Mucosa of stomach (tissue), 1 donor: Measurements from ENCODE around the gene RETREG1.

Experiments
- H3K27me3 ChIP-seq: one replicate; pipeline ENCODE4 v1.7.0; 2013; ENCODE audit warnings: mild to moderate bottlenecking, low read length; ENCODE audit not compliant: control insufficient read depth, insufficient read depth
- H3K36me3 ChIP-seq: one replicate; pipeline ENCODE4 v1.7.0; 2013; ENCODE audit warnings: low read length; ENCODE audit not compliant: control insufficient read depth, insufficient read depth
- H3K4me1 ChIP-seq: one replicate; pipeline ENCODE4 v1.7.0; 2013; ENCODE audit warnings: mild to moderate bottlenecking, low read length; ENCODE audit not compliant: control insufficient read depth, insufficient read depth
- H3K4me3 ChIP-seq: one replicate; pipeline ENCODE4 v1.7.0; 2013; ENCODE audit warnings: low read length
- H3K9ac ChIP-seq: one replicate; pipeline ENCODE4 v1.7.0; 2013; ENCODE audit warnings: mild to moderate bottlenecking, low read length, moderate library complexity
- H3K9me3 ChIP-seq: one replicate; pipeline ENCODE4 v1.7.0; 2013; ENCODE audit warnings: mild to moderate bottlenecking, low read length, moderate library complexity; ENCODE audit not compliant: control insufficient read depth
- donor health status: Pancreatic carcinoma.

The RETREG1 gene

GRCh38 chr5:16644301-16644889 is 27.6 kb upstream of the RETREG1 start:
- no peaks in the 10 kb centered on the region for H3K9me3 ChIP-seq

GRCh38 chr5:16642867-16643266 is 26.1 kb upstream of the RETREG1 start:
- no peaks in the 10 kb centered on the region for H3K36me3 ChIP-seq
- H3K27me3 ChIP-seq = peaks cover 5% of the 10 kb centered on the region
- H3K9ac ChIP-seq = no peak overlapping the region
- no peaks in the 10 kb centered on the region for H3K4me1 ChIP-seq
- H3K9me3 ChIP-seq = no peaks in the 10 kb centered on the region
- no peak overlapping the region for H3K4me3 ChIP-seq

More at GRCh38 chr5:16644301-16644889, 27.6 kb upstream of the RETREG1 start:
- no peaks in the 10 kb centered on the region for H3K36me3 ChIP-seq
- H3K4me3 ChIP-seq = no peak overlapping the region
- peaks cover 3% of the 10 kb centered on the region for H3K27me3 ChIP-seq
- H3K9ac ChIP-seq = no peak overlapping the region
- H3K4me1 ChIP-seq = no peaks in the 10 kb centered on the region

- no peaks in the 10 kb centered on the region for H3K4me1 ChIP-seq
- H3K4me3 ChIP-seq = no peak overlapping the region
- H3K9ac ChIP-seq = no peak overlapping the region
- peaks cover 5% of the 10 kb centered on the region for H3K27me3 ChIP-seq
- H3K9me3 ChIP-seq = no peaks in the 10 kb centered on the region
- no peaks in the 10 kb centered on the region for H3K36me3 ChIP-seq
Observed at GRCh38 chr5:16639206-16639605, 22.4 kb upstream of the RETREG1 start.

- Histone ChIP-seq H3K36me3 (no peaks in the 10 kb centered on the region), H3K4me1 (no peaks in the 10 kb centered on the region), H3K9me3 (no peaks in the 10 kb centered on the region), H3K4me3 (no peak overlapping the region), H3K9ac (no peak overlapping the region), H3K27me3 (no peaks in the 10 kb centered on the region)
Observed at GRCh38 chr5:16628376-16628775, 11.6 kb upstream of the RETREG1 start.

- no peak overlapping the region for H3K4me3 ChIP-seq
Observed at GRCh38 chr5:16626696-16627264, 10.0 kb upstream of the RETREG1 start.

GRCh38 chr5:16625096-16625495 is 8.3 kb upstream of the RETREG1 start:
- H3K27me3 ChIP-seq = no peaks in the 10 kb centered on the region
- H3K4me3 ChIP-seq = no peak overlapping the region
- no peaks in the 10 kb centered on the region for H3K9me3 ChIP-seq
- H3K9ac ChIP-seq = no peak overlapping the region
- H3K36me3 ChIP-seq = no peaks in the 10 kb centered on the region
- no peaks in the 10 kb centered on the region for H3K4me1 ChIP-seq

More at GRCh38 chr5:16626696-16627264, 10.0 kb upstream of the RETREG1 start:
- Histone ChIP-seq H3K4me1 (no peaks in the 10 kb centered on the region), H3K9me3 (no peaks in the 10 kb centered on the region), H3K27me3 (no peaks in the 10 kb centered on the region), H3K9ac (no peak overlapping the region), H3K36me3 (no peaks in the 10 kb centered on the region)

- Histone ChIP-seq H3K4me3 (no peak overlapping the region), H3K9me3 (no peaks in the 10 kb centered on the region), H3K36me3 (no peaks in the 10 kb centered on the region), H3K9ac (no peak overlapping the region), H3K4me1 (no peaks in the 10 kb centered on the region), H3K27me3 (peaks cover 6% of the 10 kb centered on the region)
Observed at GRCh38 chr5:16619136-16619535, 2.3 kb upstream of the RETREG1 start.

GRCh38 chr5:16618138-16618897 is 1.5 kb upstream of the RETREG1 start:
- H3K27me3 ChIP-seq = peaks cover 6% of the 10 kb centered on the region
- no peak overlapping the region for H3K4me3 ChIP-seq
- no peaks in the 10 kb centered on the region for H3K36me3 ChIP-seq
- H3K9ac ChIP-seq = no peak overlapping the region
- no peaks in the 10 kb centered on the region for H3K4me1 ChIP-seq
- no peaks in the 10 kb centered on the region for H3K9me3 ChIP-seq

- H3K27me3 ChIP-seq = peaks cover 6% of the 10 kb centered on the region
- no peak overlapping the region for H3K4me3 ChIP-seq
- H3K9ac ChIP-seq = peak overlapping the region; percentile 51
- H3K36me3 ChIP-seq = no peaks in the 10 kb centered on the region
- no peaks in the 10 kb centered on the region for H3K4me1 ChIP-seq
- H3K9me3 ChIP-seq = no peaks in the 10 kb centered on the region
Observed at GRCh38 chr5:16617274-16617968, 624 bp upstream of the RETREG1 start.

- H3K9me3 ChIP-seq = no peaks in the 10 kb centered on the region
- peaks cover 6% of the 10 kb centered on the region for H3K27me3 ChIP-seq
- H3K36me3 ChIP-seq = no peaks in the 10 kb centered on the region
- peak overlapping the region; percentile 26 for H3K4me3 ChIP-seq
- peak overlapping the region; percentile 46 for H3K9ac ChIP-seq
- H3K4me1 ChIP-seq = no peaks in the 10 kb centered on the region
Observed at GRCh38 chr5:16615741-16616535, 859 bp downstream of the RETREG1 start.

- Histone ChIP-seq H3K27me3 (peaks cover 6% of the 10 kb centered on the region), H3K4me1 (no peaks in the 10 kb centered on the region), H3K9me3 (no peaks in the 10 kb centered on the region), H3K4me3 (no peak overlapping the region), H3K9ac (no peak overlapping the region), H3K36me3 (no peaks in the 10 kb centered on the region)
Observed at GRCh38 chr5:16612007-16612406, 4.8 kb downstream of the RETREG1 start.
